ENCODE measurements around the gene ZNF579.

GRCh38 chr19:55552620-55553019 is 28.0 kb downstream of the ZNF579 start:
- TF ChIP-seq, protein P1, sequence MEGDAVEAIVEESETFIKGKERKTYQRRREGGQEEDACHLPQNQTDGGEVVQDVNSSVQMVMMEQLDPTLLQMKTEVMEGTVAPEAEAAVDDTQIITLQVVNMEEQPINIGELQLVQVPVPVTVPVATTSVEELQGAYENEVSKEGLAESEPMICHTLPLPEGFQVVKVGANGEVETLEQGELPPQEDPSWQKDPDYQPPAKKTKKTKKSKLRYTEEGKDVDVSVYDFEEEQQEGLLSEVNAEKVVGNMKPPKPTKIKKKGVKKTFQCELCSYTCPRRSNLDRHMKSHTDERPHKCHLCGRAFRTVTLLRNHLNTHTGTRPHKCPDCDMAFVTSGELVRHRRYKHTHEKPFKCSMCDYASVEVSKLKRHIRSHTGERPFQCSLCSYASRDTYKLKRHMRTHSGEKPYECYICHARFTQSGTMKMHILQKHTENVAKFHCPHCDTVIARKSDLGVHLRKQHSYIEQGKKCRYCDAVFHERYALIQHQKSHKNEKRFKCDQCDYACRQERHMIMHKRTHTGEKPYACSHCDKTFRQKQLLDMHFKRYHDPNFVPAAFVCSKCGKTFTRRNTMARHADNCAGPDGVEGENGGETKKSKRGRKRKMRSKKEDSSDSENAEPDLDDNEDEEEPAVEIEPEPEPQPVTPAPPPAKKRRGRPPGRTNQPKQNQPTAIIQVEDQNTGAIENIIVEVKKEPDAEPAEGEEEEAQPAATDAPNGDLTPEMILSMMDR (IDR thresholded peaks at IDR 0.05) = no peak
- no peak for TF ChIP-seq POLR2AphosphoS5 (IDR thresholded peaks at IDR 0.05)
